ENCODE data around the gene OTULIN.

DNA sequence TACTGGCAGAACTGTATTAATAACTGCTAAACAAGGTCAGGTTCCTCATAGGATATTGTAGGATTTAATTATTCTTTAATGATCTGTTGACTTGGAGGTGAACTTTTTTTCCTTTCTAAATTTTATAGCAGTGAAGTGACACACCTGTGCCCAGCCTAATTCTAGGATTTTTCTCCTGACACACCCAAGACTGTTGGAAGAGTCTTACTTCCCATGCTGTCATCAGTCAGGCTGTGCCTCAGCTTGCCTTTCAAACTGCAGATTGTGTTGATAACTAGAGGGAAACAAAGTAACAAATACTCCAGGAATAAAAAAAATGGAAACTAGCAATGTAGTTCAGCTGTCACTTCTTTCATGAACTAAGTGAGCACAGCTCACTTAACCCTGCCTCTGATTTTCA lies 22.0 kb downstream of the OTULIN start:
- TF ChIP-seq EZH2 (IDR thresholded peaks at IDR 0.05; ENCODE audit: low read depth, low read length, severe bottlenecking) (no peak), SP4 (IDR thresholded peaks at IDR 0.05; ENCODE audit: low read length) (no peak), POLR2A (IDR thresholded peaks at IDR 0.05; ENCODE audit: control extremely low read depth in 1 of 2, low read depth in 2 of 2, low read length in 2 of 2) (no peak), RNF2 (IDR thresholded peaks at IDR 0.05; ENCODE audit: borderline replicate concordance, low read depth, low read length, missing control alignments, poor library complexity, severe bottlenecking) (no peak), NRF1 (IDR thresholded peaks at IDR 0.05; ENCODE audit: low read depth, low read length) (no peak), RAD21 (IDR thresholded peaks at IDR 0.05 in 1 of 2, conservative IDR thresholded peaks at IDR 0.05 in 1 of 2; ENCODE audit: low read depth in 2 of 2, low read length in 2 of 2) (no peak), CREB1 (IDR thresholded peaks at IDR 0.05) (no peak), YY1 (IDR thresholded peaks at IDR 0.05; ENCODE audit: low read depth, low read length) (no peak), RFX5 (IDR thresholded peaks at IDR 0.05; ENCODE audit: borderline replicate concordance, low read depth, low read length) (no peak), POLR2AphosphoS5 (IDR thresholded peaks at IDR 0.05; ENCODE audit: low read depth, low read length) (no peak), GABPA (IDR thresholded peaks at IDR 0.05; ENCODE audit: borderline replicate concordance, insufficient read depth, low read length) (no peak)
- TF ChIP-seq, protein P1, sequence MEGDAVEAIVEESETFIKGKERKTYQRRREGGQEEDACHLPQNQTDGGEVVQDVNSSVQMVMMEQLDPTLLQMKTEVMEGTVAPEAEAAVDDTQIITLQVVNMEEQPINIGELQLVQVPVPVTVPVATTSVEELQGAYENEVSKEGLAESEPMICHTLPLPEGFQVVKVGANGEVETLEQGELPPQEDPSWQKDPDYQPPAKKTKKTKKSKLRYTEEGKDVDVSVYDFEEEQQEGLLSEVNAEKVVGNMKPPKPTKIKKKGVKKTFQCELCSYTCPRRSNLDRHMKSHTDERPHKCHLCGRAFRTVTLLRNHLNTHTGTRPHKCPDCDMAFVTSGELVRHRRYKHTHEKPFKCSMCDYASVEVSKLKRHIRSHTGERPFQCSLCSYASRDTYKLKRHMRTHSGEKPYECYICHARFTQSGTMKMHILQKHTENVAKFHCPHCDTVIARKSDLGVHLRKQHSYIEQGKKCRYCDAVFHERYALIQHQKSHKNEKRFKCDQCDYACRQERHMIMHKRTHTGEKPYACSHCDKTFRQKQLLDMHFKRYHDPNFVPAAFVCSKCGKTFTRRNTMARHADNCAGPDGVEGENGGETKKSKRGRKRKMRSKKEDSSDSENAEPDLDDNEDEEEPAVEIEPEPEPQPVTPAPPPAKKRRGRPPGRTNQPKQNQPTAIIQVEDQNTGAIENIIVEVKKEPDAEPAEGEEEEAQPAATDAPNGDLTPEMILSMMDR (IDR thresholded peaks at IDR 0.05; ENCODE audit: control extremely low read depth in 1 of 3, insufficient read depth in 1 of 3, low read depth in 1 of 3, low read length in 3 of 3), result no peak
